Activated naive CD8-positive, alpha-beta T cell treated with anti-CD3 and anti-CD28 coated beads, Interleukin-2, amount 10 ng/mL, durations not matched to agents 7 days and 5 days (primary cell): ENCODE data around the gene ZSCAN26. TPM values are rescaled to one million over a fixed set of nuclear protein-coding genes. Genes with fewer than 3 reads are reported as not detected.
A peak's percentile ranks its signal among the peaks of the same experiment; 100 is the strongest.
"Not testable (repeated sequence)": the region's sequence is repeated elsewhere in the genome, so short reads cannot be mapped to it uniquely, and the experiment has no call there.

Experiments
- ATAC-seq: fragments of 150-1000 bp; cut with Tn5 transposase; one replicate; pipeline ENCODE4 v1.10.0; 2021; ENCODE audit warnings: low read depth, moderate library complexity
- POLR2A ChIA-PET: fragments of 350-600 bp; sonication (Branson Sonifier 250); formaldehyde crosslinking; loops from one replicate; lab custom pipeline; 2021; ENCODE audit warnings: antibody characterized with exemption; lab: Charles Lee
- DNase-seq: peaks from one replicate; pipeline ENCODE4 v3.0.0; 2021
- H3K27ac Mint-ChIP-seq: one replicate; pipeline ENCODE4 v1.8.0; 2022; ENCODE audit warnings: mild to moderate bottlenecking, mixed read lengths
- H3K27me3 Mint-ChIP-seq: one replicate; pipeline ENCODE4 v1.8.0; 2022; ENCODE audit warnings: mild to moderate bottlenecking, moderate library complexity, mixed read lengths
- H3K36me3 Mint-ChIP-seq: one replicate; pipeline ENCODE4 v1.8.0; 2021; ENCODE audit warnings: mild to moderate bottlenecking, mixed read lengths
- H3K4me1 Mint-ChIP-seq: one replicate; pipeline ENCODE4 v1.8.0; 2021; ENCODE audit warnings: mixed read lengths
- H3K4me3 Mint-ChIP-seq: one replicate; pipeline ENCODE4 v1.8.0; 2022; ENCODE audit warnings: mild to moderate bottlenecking, moderate library complexity, mixed read lengths
- H3K9me3 Mint-ChIP-seq: one replicate; pipeline ENCODE4 v1.8.0; 2021; ENCODE audit warnings: mixed read lengths
- total RNA-seq, 2 experiments: library from RNA; stranded (reverse); gene quantifications; one replicate each; pipeline ENCODE4 v1.2.3, GENCODE V29; 2021

ZSCAN26 gene
- total RNA-seq, 2 experiments from 2014 or later, result 13.1 to 14.5 TPM

- Mint-ChIP-seq H3K9me3 (no peaks in the 10 kb centered on the region), H3K4me3 (no peak overlapping the region), H3K27me3 (no peaks in the 10 kb centered on the region), H3K27ac (no peak overlapping the region), H3K4me1 (peaks cover 15% of the 10 kb centered on the region), H3K36me3 (peaks cover 9% of the 10 kb centered on the region)
- ATAC-seq (no peak), DNase-seq (no peak)
- POLR2A ChIA-PET, result interaction anchor here (0.8 to 2.0 kb wide), 15 partner anchors 7 to 429 kb away, joined by 3 to 17 read pairs (median 5); partner anchors contain the start of genes PGBD1, ZKSCAN3, ZKSCAN4 and ZKSCAN8
These were observed 734 bp downstream of the ZSCAN26 start for GRCh38 chr6:28267695-28268059.

GRCh38 chr6:28269492-28269891, 2.5 kb downstream of the ZSCAN26 start:
- peaks cover 16% of the 10 kb centered on the region for H3K36me3 Mint-ChIP-seq
- H3K27ac Mint-ChIP-seq, result peak overlapping the region; percentile 26
- no peaks in the 10 kb centered on the region for H3K9me3 Mint-ChIP-seq
- peaks cover 9% of the 10 kb centered on the region for H3K4me1 Mint-ChIP-seq
- POLR2A ChIA-PET, result interaction anchor here (0.6 kb wide), 1 partner anchor 89 kb away, joined by 3 read pairs; no protein-coding TSS in a partner anchor
- DNase-seq, result no peak
- H3K4me3 Mint-ChIP-seq, result no peak overlapping the region
- no peaks in the 10 kb centered on the region for H3K27me3 Mint-ChIP-seq
- no peak for ATAC-seq

GRCh38 chr6:28274888-28275287, 7.9 kb downstream of the ZSCAN26 start:
- peak overlapping the region; percentile 54 for H3K4me3 Mint-ChIP-seq
- H3K27me3 Mint-ChIP-seq, result no peaks in the 10 kb centered on the region
- peak overlapping the region; percentile 56 for H3K27ac Mint-ChIP-seq
- ATAC-seq (no peak), DNase-seq (no peak)
- POLR2A ChIA-PET, result interaction anchor here (1.1 to 1.9 kb wide), 2 partner anchors 8 to 23 kb away, joined by 5 to 8 read pairs; partner anchors contain the start of genes ZKSCAN4 and ZSCAN26
- no peaks in the 10 kb centered on the region for H3K9me3 Mint-ChIP-seq
- H3K36me3 Mint-ChIP-seq, result peaks cover 39% of the 10 kb centered on the region
- peaks cover 9% of the 10 kb centered on the region for H3K4me1 Mint-ChIP-seq

- Mint-ChIP-seq H3K36me3 (peaks cover 30% of the 10 kb centered on the region), H3K4me3 (no peak overlapping the region), H3K27ac (no peak overlapping the region), H3K4me1 (peaks cover 19% of the 10 kb centered on the region), H3K9me3 (no peaks in the 10 kb centered on the region), H3K27me3 (peaks cover 5% of the 10 kb centered on the region)
- DNase-seq (no peak), ATAC-seq (no peak)
- POLR2A ChIA-PET, result no interaction called here
These were observed 10.8 kb downstream of the ZSCAN26 start for GRCh38 chr6:28277746-28278145.

GRCh38 chr6:28280595-28281287, 13.8 kb downstream of the ZSCAN26 start:
- POLR2A ChIA-PET, result interaction anchor here (0.9 to 3.6 kb wide), 4 partner anchors 9 to 139 kb away, joined by 3 to 17 read pairs (median 4); partner anchors contain the start of genes ZKSCAN4, ZKSCAN8 and ZSCAN26
- Mint-ChIP-seq H3K9me3 (no peaks in the 10 kb centered on the region), H3K27me3 (peaks cover 5% of the 10 kb centered on the region), H3K36me3 (peaks cover 21% of the 10 kb centered on the region), H3K4me3 (peak overlapping the region; percentile 89), H3K27ac (no peak overlapping the region), H3K4me1 (peaks cover 15% of the 10 kb centered on the region)
- ATAC-seq (no peak), DNase-seq (no peak)

DNA sequence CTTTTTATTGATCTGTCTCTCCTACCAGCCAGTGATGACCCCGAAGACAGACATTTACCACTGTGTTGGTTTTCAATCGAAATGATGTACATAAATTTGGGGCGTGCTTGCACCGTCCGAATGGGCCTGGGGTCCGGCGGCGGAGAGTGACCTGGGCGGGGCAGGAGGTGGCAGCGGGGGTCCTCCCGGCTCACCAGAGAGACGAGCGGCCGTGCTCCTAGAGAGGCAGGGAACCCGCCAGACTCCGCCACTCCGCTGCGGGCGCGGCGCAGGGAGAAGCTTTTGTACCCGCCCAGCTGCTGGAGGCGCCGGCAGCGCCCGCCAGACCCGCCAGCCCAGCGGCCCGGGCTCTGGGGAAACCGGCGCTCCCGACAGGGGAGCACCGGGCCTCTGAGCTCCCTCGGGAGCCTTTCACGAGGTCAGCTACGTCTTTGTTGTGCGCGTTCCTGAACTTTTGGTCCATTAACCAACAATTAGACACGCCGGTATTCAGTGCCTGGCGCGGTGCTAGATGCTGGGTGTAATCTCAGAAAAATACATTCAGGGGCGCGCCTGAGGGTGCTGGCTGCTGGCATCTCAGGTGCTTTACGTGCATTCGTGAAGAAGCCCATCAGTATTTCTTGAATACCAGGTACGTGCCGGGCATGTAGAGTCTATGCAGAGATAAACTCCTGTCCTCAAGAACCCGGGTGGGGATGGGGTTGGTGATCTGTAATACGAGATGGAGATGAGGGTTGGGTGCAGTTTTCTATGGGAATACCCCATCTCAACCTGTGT, 14.5 kb downstream of the ZSCAN26 start, which contains the start of gene PGBD1:
Gene PGBD1, plus strand, starts transcription at position 285 of the 777 bp plus-strand sequence. CDS start 2,242 bp downstream, outside the sequence.
- H3K27ac Mint-ChIP-seq, result peak within 1 kb of the TSS; percentile 24
- ATAC-seq, result peak; percentile 94
- no peaks in the 10 kb centered on the region for H3K9me3 Mint-ChIP-seq
- POLR2A ChIA-PET, result interaction anchor here (0.7 to 3.6 kb wide), 5 partner anchors 10 to 457 kb away, joined by 3 to 17 read pairs (median 3); partner anchors contain the start of genes ZKSCAN4, ZKSCAN8 and ZSCAN26
- peaks cover 15% of the 10 kb centered on the region for H3K4me1 Mint-ChIP-seq
- DNase-seq, result peak; percentile 78
- H3K27me3 Mint-ChIP-seq, result peaks cover 5% of the 10 kb centered on the region
- peak within 1 kb of the TSS; percentile 89 for H3K4me3 Mint-ChIP-seq
- peaks cover 15% of the 10 kb centered on the region for H3K36me3 Mint-ChIP-seq

GRCh38 chr6:28282926-28283325, 16.0 kb downstream of the ZSCAN26 start:
- Mint-ChIP-seq H3K27me3 (peaks cover 5% of the 10 kb centered on the region), H3K27ac (no peak overlapping the region), H3K36me3 (peaks cover 16% of the 10 kb centered on the region), H3K4me3 (no peak overlapping the region), H3K9me3 (no peaks in the 10 kb centered on the region), H3K4me1 (peaks cover 15% of the 10 kb centered on the region)
- DNase-seq (no peak), ATAC-seq (no peak)
- POLR2A ChIA-PET, result interaction anchor here (0.8 to 1.0 kb wide), 2 partner anchors 31 to 147 kb away, joined by 3 read pairs; partner anchors contain the start of gene ZKSCAN4

DNA sequence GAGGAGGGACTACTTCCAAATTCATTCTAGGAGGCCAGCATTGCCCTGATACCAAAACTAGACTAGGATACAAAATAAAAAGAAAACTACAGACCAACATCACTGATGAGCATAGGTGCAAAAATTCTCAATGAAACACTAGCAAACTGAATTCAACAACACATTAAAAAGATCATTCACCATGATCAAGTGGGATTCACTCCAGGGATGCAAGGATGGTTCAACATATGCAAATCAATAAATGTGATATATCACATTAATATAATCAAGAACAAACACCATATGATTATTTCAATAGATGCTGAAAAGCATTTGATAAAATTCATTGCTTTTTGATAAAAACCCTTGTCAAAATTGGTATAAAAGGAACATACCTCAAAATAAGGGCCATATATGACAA, 24.6 kb downstream of the ZSCAN26 start:
- Mint-ChIP-seq H3K36me3 (peaks cover 38% of the 10 kb centered on the region), H3K9me3 (peaks cover 4% of the 10 kb centered on the region), H3K4me3 (no peak overlapping the region), H3K4me1 (no peaks in the 10 kb centered on the region), H3K27ac (no peak overlapping the region), H3K27me3 (no peaks in the 10 kb centered on the region)
- no peak for ATAC-seq
- POLR2A ChIA-PET, result no interaction called here
- DNase-seq, result no peak

DNA sequence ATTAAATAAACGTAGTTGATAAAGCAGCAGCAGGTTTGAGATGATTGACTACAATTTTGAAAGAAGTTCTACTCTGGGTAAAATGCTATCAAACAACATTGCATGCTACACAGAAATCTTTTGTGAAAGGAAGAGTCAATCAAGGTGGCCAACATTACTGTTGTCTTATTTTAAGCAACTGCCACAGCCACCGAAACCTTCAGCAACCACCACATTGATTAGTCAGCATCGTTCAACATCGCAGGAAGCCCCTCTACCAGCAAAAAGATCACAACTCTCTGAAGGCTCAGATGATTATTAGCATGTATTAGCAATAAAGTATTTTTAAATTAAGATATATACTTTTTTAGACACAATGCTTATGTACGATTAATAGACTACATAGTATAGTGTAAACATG, 28.4 kb downstream of the ZSCAN26 start:
- H3K9me3 Mint-ChIP-seq, result peaks cover 4% of the 10 kb centered on the region
- no peaks in the 10 kb centered on the region for H3K4me1 Mint-ChIP-seq
- ATAC-seq (no peak), DNase-seq (no peak)
- peaks cover 26% of the 10 kb centered on the region for H3K36me3 Mint-ChIP-seq
- POLR2A ChIA-PET, result no interaction called here
- no peak overlapping the region for H3K4me3 Mint-ChIP-seq
- no peak overlapping the region for H3K27ac Mint-ChIP-seq
- H3K27me3 Mint-ChIP-seq, result no peaks in the 10 kb centered on the region

- DNase-seq (no peak), ATAC-seq (no peak)
- Mint-ChIP-seq H3K27ac (no peak overlapping the region), H3K27me3 (no peaks in the 10 kb centered on the region), H3K36me3 (peaks cover 29% of the 10 kb centered on the region), H3K9me3 (no peaks in the 10 kb centered on the region), H3K4me3 (no peak overlapping the region), H3K4me1 (no peaks in the 10 kb centered on the region)
- POLR2A ChIA-PET, result no interaction called here
These were observed 29.6 kb downstream of the ZSCAN26 start for GRCh38 chr6:28296520-28297060.

- Mint-ChIP-seq H3K36me3 (peaks cover 25% of the 10 kb centered on the region), H3K4me1 (peaks cover 8% of the 10 kb centered on the region), H3K4me3 (peak overlapping the region; percentile 8), H3K27ac (peak overlapping the region; percentile 3), H3K27me3 (peaks cover 3% of the 10 kb centered on the region), H3K9me3 (peaks cover 17% of the 10 kb centered on the region)
- DNase-seq (no peak), ATAC-seq (no peak)
- POLR2A ChIA-PET, result no interaction called here
These were observed 36.6 kb downstream of the ZSCAN26 start for GRCh38 chr6:28303570-28303969.

- DNase-seq, H3K27me3 Mint-ChIP-seq, POLR2A ChIA-PET, H3K4me3 Mint-ChIP-seq, H3K4me1 Mint-ChIP-seq, ATAC-seq, H3K27ac Mint-ChIP-seq: not testable (repeated sequence)
- H3K9me3 Mint-ChIP-seq, result peaks cover 19% of the 10 kb centered on the region
- H3K36me3 Mint-ChIP-seq, result peaks cover 12% of the 10 kb centered on the region
These were observed 39.4 kb downstream of the ZSCAN26 start for GRCh38 chr6:28306363-28306762.
